GM18870 (cell line): Measurements from ENCODE around the gene CCDC43.
"Not testable (repeated sequence)": the region's sequence is repeated elsewhere in the genome, so short reads cannot be mapped to it uniquely, and the experiment has no call there.

Experiments used
- ATAC-seq: cut with Tn5 transposase; IDR thresholded peaks from one replicate; pipeline ENCODE4 v1.9.1; 2021; ENCODE audit warnings: moderate library complexity; ENCODE audit not compliant: unreplicated experiment

Gene CCDC43

DNA sequence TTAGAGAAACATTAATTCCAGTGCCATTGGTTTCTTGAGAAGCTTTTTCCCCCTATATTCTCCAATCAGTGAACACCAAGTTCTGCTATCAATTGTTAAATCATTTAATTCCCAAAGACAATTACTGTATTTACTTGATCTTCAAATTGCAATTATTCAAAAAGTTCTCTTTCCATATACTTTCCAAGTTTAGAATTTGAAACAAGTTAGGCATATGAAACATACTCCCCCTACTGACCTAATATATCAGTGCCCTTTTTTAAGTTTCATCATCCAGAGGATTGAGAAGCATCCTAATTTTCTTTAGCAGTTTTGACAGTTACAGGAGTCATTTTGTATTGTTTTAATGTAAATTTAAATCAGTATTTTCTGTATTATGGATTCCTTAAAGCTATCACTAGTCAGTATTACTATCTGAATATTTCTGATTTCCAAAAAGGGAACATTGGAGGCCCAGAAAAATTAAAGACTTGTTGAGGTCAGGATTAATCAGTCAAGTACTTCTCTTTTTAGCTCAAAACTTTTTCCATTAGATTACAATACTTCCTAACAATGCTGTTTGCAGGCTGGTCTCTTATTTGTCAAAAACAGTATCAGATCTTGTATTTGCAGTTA, 17.0 kb downstream of the CCDC43 start:
- no peak for ATAC-seq

DNA sequence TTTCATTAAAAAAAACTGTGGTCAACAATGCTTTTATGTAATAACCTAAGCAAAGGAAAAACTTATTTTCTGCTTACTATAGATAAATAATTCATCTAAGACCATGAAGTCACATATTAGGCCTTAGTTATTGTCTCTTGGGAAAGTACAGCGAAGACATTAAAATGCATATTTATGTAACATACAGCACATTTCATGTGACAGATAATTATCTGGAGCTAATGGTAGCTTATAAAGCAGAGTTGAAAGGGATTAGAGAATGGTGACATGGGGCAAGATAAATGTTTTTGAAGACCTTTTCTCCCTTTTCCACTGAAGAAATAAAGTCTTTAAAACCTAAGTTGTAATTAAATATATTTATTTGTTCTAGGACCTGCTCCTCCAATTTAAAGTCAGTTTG, 23.6 kb downstream of the CCDC43 start:
- no peak for ATAC-seq

DNA sequence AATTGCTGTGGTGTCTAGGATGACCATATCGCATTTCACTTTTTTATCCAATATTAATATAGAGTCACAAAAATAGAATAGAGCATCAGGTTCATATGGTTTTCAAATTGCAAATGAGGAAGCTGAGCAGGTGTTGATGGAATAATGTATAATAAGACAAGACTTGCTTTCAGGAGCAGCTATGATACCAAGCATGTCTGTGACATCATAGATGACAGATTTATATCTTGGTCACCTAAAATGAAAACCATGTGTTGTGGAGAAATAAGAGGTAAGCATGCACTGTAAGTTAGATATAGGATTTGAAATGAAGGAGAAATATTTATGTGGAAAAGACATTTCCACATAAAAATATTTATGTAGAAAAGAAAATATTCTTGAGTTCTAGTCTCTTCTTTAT, 24.7 kb downstream of the CCDC43 start:
- no peak for ATAC-seq

DNA sequence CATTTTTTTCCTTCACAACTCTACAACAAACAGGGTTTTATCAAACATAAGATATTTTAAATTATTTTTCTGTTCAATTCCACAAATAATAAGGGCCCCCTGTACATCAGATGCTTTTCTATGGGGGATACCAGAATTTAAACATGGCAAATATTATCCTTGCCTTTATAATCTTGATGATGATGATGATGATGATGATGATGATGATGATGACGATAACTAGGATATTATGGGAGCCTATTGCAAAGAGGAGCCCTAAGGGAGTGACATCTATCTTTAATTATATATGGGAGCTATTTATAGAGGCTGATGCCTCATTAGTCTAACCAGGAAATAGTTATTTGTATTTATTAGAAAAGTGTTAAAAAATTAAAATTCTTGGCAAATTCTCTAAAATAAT, 26.5 kb downstream of the CCDC43 start:
- ATAC-seq, result no peak

DNA sequence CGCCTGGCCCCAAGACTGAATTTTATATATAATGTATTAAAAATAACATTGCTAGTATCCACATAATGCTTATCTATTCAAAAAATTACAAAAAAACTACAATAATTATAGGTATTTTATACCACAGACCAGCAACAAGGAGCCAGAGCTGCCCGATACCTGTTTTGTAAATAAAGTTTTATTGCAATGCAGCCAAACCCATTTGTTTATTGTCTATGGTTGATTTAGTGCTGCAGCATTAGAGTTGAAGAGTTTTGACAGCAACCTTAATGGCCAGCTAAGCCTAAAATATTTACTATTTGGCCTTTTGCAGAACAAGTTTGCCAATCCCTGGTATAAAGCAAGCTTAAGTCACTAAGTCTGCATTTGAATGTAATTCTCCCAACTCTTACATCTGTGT, 27.7 kb downstream of the CCDC43 start:
- ATAC-seq, result no peak

DNA sequence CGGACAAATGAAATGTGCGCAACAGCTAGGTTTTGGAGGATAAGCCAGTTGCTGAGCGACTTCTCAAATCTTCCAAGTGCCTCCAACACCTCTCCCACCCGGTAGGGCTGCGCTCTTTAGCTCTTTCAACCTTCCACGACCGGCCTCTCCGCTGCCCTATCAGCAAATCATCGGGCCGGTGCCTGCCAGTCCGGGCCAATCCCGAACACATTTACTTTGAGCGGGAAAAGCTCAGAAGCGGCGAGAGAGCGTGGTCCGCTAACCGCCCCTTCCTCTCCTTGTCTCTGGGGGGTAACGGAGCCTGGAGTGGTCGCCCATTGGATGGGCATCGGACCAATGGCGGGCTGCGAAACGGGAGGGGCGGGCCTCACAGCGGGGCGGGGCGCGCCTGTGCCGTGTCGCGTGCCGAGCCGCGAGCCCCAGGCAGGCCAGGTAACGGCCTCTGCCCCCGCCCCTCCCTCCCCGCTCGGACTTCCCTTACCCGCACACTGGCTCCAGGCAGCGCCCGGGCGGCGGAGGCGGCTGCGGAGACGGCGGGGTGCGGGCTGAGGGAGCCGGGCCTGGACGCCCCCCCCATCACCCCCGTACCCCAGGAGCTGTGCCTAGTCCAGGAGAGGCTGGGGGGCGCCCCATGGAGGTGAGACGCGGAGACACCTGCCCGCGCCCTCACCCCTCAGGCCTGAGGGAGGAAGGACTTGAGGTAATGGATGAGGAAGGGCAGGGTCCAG, 33.4 kb downstream of the CCDC43 start, which contains the start of gene MEIOC:
TSS of gene MEIOC (plus strand) at position 486 of the 728 bp plus-strand sequence. CDS start at position 632, 146 bp downstream.
- ATAC-seq, result no peak

DNA sequence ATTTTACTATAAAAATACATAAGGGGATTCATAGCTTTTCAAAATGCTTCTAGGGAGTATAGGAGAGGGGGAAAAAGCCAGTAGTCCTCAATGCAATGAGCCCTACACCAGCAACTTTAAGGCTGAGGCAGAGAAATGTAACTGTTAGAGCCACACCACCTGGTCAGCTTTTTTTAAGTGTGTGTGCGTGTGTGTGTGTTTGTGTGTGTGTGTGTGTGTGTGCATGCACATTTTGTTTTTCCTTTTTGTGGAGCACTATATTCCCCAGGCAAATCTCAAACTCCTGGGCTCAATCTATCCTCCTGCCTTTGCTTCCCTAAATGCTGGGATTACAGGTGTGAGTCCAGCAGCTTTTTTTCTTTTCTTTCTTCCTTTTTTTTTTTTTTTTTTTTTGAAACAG, 35.6 kb downstream of the CCDC43 start:
- ATAC-seq, result no peak

DNA sequence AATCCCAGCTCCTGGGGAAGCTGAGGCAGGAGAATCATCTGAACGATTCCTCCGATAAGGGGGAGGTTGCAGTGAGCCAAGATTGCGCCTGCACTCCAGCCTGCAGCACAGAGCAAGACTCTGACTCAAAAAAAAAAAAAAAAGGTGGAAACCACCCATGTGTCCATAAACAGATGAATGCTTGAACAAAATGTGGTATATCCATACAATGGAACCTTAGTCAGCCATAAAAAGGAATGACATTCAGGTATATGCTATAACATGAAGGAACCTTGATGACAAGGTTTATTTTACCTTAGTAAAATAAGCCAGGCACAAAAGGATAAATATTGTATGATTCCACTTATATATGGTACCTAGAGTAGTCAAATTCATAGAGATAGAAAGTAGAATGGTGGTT, 36.2 kb downstream of the CCDC43 start:
- no peak for ATAC-seq

DNA sequence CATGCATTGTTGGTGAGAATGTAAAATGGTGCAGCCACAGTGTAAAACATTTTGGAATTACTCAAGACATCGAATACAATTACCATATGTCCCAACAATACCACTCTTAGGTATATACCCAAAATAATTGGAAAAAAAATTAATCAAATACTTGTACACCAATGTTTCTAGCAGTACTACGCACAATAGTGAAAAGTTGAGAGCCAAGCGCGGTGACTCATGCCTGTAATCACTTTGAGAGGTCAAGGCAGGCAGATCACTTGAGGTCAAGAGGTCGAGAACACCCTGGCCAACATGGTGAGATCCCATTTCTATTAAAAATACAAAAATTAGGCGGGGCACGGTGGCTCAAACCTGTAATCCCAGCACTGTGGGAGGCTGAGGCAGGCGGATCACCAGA, 36.8 kb downstream of the CCDC43 start:
- ATAC-seq, result no peak

DNA sequence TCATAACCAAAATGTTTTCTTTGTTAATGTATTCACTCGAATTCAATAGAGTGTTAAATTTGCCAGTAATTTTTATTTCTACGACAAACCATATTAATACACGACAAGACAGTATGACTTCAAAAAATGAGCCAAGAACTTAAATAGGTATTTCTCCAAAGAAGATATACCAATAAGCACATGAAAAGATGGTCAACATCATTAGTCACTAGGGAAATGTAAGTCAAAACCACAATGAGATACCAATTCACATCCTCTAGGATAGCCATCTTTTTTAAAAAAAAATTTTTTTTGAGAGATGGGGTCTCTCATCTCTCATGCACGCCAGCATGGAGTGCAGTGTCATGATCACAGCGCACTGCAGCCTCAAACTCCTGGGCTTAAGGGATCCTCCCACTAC, 38.3 kb downstream of the CCDC43 start:
- ATAC-seq, result no peak

DNA sequence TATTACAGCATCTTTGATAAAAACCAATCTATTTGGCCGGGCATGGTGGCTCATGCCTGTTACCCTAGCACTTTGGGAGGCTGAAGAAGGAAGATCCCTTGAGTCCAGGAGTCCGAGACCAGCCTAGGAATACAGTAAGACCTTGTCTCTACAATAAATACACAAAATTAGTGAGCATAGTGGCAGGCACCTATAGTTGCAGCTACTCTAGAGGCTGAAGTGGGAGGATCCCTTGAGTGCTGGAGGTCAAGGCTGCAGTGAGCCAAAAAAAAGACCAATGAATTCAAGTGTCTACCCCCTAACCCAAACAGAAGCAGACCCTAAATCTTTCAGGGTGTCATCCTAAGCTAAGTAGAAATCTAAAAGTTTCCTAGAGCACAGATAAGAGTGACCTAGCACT, 40.6 kb downstream of the CCDC43 start:
- ATAC-seq, result no peak

DNA sequence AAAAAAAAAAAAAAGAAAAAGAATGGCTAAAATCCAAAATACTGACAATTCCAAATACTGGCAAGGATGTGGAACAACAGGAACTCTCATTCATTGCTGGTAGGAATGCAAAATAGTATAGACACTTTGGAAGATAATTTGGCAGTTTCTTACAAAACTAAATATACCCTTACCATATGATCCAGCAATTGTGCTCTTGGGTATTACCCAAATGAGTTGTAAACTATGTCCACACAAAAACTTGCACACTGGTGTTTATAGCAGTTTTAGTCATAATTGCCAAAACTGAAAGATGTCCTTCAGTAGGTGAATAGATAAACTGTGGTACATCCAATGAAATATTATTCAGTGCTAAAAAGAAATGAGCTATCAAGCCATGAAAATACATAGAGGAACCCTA, 41.8 kb downstream of the CCDC43 start:
- ATAC-seq, result no peak

DNA sequence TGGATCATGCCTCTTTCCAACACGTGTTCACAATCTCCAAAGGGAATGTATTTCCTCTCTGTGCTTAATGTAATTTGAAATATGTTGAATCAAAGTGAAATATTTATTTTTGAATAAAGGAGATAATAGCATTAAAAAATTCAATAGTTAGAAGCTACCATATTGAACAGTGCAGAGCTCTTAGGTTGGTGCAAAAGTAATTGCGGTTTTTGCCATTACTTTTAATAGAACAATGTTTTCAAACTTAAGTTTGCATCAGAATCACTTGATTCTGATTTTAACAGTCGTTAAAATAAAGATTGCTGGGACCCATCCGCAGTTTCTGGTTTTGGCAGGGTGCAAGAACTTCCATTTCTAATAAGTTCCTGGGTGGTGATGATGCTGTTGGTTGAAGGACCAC, 43.3 kb downstream of the CCDC43 start:
- ATAC-seq, result no peak

DNA sequence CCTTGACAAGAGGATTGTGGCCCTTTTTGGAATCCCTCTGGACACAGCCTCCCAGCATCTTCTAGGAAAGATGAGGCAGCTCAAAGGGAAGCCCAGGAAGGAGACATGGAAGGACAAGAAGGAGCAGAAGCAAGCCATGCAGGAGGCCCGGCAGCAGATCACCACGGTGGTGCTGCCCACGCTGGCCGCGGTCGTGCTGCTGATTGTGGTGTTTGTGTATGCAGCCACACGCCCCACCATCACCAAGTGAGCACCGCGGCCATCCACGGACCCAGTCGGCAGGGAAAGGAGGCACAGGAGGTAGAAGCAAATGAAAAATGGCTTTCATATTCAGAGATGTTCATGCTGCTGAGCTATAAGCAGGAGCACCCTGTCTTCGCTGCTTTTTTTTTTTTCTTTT, 44.2 kb downstream of the CCDC43 start:
- no peak for ATAC-seq

DNA sequence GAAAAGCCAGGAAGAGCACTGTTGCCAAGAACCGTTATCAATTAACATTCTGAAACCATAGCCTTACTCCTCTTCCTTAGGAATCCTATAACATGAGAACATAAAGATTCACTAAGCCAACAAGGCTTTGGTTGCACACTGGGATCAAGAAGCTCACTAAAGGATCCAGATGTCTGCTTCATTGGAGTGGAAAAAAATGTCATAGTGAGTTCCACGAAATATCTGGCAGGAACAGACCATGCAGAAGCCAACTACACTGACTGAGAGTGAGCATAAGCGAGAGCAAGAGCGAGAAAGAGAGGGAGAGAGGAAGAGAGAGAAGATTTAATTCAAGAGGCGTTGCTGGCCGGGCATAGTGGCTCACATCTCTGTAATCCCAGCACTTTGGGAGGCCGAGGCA, 46.7 kb downstream of the CCDC43 start:
- no peak for ATAC-seq

DNA sequence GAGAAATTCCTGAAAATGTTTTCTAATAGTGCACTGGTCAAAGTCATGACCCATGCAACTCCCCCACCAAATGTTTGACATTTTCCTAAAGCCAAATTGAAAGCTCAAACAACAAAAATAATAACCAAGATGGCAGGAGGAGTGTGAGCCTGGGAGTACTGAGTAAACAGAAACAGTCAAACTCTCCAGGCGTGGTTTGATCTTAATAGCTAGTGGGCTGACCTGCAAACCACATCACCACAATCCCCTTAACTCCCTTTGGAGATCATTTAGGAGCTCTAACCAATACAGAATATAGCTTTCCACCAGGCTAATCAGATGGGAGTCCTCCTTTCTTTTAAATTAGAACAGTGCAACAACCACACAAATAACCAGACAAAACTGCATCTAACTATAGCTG, 52.5 kb downstream of the CCDC43 start:
- no peak for ATAC-seq

DNA sequence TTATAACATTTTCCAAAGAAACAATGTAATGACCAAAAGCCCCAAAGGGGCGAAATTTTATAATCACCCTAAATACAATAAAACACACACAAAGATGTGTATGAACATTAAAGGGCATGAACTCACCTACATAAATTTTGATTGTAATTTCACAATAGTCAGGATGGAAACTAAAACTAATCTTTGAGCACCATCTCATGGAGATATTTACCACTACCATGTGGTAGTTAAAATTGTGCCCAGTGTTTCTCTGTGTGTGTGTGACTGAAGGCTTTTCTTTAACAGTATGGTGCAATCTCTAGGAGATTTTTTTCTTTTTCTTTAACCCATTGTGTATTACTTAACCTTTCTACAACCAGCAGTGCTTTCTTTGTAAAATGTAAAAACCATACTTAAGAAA, 53.0 kb downstream of the CCDC43 start:
- ATAC-seq, result no peak

DNA sequence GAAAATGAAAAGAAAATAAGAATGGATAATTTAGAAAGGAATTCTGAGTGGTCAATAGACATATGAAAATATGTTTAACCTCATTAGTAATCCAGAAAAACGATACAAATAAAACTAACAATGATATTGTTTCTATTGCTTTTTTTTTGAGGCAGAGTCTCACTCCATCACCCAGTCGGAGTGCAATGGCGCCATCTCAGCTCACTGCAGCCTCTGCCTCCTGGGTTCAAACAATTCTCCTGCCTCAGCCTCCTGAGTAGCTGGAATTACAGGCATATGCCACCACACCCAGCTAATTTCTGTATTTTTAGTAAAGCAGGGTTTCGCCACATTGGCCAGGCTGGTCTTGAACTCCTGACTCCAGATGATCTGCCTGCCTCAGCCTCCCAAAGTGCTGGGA, 55.2 kb downstream of the CCDC43 start:
- not testable (repeated sequence) for ATAC-seq

DNA sequence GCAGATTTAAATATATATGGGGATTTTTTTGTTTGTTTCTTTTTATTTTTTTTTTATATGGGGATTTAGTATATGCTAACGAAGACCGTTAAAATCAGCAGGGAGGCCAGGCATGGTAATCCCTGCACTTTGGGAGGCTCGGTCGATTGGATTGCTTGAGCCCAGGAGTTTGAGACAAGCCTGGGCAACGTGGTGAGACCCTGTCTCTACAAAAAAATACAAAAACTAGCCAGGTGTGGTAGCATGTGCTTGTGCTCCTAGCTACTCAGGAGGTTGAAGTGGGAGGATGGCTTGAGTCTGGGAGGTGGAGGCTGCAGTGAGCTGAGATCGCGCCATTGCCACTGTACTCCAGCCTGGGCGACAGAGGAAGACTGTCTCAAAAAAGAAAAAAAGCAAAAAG, 55.6 kb downstream of the CCDC43 start:
- no peak for ATAC-seq

DNA sequence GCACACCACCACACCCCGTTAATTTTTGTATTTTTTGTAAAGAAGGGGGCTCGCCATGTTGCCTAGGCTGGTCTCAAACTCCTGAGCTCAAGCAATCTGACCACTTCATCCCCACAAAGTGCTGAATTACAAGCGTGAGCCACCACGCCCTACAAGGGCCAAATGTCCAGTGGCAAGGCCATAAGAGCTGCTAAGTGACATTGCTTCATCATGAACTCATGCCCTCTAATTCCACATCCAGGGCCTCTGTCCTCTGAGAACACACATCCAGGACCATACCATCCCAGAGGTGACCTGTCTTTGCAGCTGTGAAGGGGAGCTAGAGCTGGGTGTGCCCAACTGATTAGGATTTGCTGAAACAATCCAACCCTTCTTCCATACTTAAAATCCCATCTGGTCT, 58.9 kb downstream of the CCDC43 start:
- ATAC-seq, result no peak

DNA sequence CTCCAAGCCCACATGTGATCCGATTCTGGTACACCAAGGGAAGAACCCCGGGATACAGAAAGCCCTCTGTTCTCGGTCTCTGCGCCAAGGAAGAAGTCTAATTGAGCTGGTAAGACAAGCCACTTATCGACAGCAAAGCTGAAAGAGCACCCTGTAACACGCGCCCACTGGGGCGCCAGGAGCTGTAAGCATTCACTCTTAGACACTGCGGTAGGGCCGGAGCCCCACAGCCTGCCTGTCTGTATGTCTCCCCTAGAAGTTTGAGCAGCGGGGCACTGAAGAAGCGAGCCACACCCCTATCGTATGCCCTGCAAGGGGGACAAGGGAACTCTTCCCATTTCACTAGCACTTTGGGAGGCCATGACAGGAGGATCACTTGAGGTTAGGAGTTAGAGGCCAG, 60.3 kb downstream of the CCDC43 start:
- ATAC-seq, result no peak

DNA sequence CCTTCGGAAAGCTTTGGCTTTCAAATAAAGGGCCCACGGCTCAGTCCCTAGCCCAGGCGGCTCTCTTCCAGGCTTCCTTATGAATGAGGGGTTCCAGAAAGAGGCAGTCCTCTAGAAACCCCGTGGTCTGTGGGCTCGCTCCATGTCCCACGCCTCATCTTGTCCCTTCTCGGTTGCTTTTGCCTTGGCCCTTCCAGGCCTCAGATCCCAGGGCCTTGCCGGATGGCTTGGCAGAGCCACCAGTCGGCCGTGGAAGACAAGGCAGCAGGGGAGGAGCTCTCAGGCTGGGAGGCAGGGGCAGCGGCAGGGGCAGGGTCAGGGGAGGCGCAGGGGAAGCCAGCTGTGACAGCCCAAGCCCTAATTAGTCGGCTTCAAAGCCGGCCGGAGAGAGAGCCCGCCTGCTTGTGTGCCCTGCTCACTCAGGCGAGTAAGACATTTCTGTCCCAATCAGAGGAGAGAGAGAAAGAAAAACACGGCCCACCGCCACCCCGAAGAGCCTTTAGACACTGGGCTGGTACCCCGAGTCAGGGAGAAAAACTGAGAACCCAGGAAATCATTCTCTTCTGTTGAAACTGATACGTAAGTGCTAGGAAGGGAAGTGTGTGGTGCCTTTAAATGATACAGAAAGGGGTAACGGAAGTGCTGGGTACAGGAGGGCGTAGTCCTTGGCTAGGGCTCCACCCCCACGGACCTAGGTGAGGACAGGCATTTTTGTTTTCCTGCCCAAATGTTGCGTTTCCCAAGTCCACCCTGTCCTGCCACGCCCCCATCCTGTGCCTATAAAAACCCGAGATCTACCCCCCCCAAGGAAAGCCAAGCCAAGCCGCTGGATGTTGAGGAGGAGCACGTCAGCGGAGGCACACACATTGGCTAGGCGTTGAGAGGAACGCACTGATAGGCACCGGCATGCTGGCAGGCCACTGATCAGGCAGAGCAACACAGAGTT, 61.1 kb downstream of the CCDC43 start:
- ATAC-seq, result no peak
